ENCODE data around the gene XRN2. TPM values are rescaled to one million over a fixed set of nuclear protein-coding genes. Genes with fewer than 3 reads are reported as not detected.
A peak's percentile ranks its signal among the peaks of the same experiment; 100 is the strongest.

The XRN2 gene
- total and polyA plus RNA-seq, 2 of the 13 experiments (the other 11 are each of a cell fraction or from before 2014, with no cell fraction given): 90.3 to 171 TPM

- Histone ChIP-seq H3K79me2 (ENCODE audit: insufficient read depth, low read length) (no peaks in the 10 kb centered on the region), H3K4me1 (ENCODE audit: insufficient read depth, low read length) (no peaks in the 10 kb centered on the region), H3K27ac (ENCODE audit: extremely low read length, insufficient read depth, low read length) (no peak overlapping the region), H3K27me3 (ENCODE audit: control insufficient read depth in 1 of 2, insufficient read depth in 2 of 2, low read length in 2 of 2) (no peaks in the 10 kb centered on the region), H3K36me3 (replicated peaks in 1 of 2; ENCODE audit: control insufficient read depth in 1 of 2, insufficient read depth in 2 of 2, low read length in 2 of 2) (peaks cover 25 to 83% of the 10 kb centered on the region in 2 experiments), H4K20me1 (ENCODE audit: insufficient read depth, low read length) (no peaks in the 10 kb centered on the region), H3K4me3 (replicated peaks in 1 of 3; ENCODE audit: insufficient read depth in 1 of 3, low read depth in 2 of 3, low read length in 3 of 3) (no peak overlapping the region), H3K9me3 (ENCODE audit: low read length) (no peaks in the 10 kb centered on the region), H2AFZ (ENCODE audit: low read length) (no peak overlapping the region), H3K4me2 (ENCODE audit: low read depth, low read length) (no peak overlapping the region), H3K9ac (ENCODE audit: insufficient read depth, low read depth, low read length) (no peak overlapping the region)
- no peak for ATAC-seq
- TF ChIP-seq KAT2B (IDR thresholded peaks at IDR 0.05; ENCODE audit: borderline replicate concordance, low read depth, low read length) (peak; percentile 85; the same call in 1 of the 2 replicates), NAIF1 (CRISPR knock-in tag; IDR thresholded peaks at IDR 0.05; ENCODE audit: borderline replicate concordance) (no peak), U2AF1 (optimal IDR thresholded peaks at IDR 0.05; ENCODE audit: low read depth, low read length) (no peak), ONECUT2 (CRISPR knock-in tag; IDR thresholded peaks at IDR 0.05) (peak; percentile 64; the same call in 1 of the 2 replicates)
- DNase-seq (ENCODE audit: low spot score): no peak
- POLR2A ChIA-PET: no interaction called here
- CTCF ChIA-PET (ENCODE audit: low intra/inter-chr PET ratio, low total read pairs): no interaction called here
- WGBS (ENCODE audit: low lambda C conversion rate): 94% methylated on average over 5 of the region's 5 CpGs
- intact Hi-C loops (cut with micrococcal nuclease; ENCODE audit: unreplicated experiment): loop anchor here (5.0 kb wide), 1 partner anchor 147 kb away; no protein-coding TSS in a partner anchor
- no TSS peak for BruUV-seq (replicated peaks)
- in situ Hi-C loops (cut with HindIII; ENCODE audit: extremely low pct_ligation_motif_present, low pct_unique_long_range_greater_than_20kb): no loop called here
- no peak for FAIRE-seq
These were observed 81.3 kb downstream of the XRN2 start for GRCh38 chr20:21384308-21384892.

DNA sequence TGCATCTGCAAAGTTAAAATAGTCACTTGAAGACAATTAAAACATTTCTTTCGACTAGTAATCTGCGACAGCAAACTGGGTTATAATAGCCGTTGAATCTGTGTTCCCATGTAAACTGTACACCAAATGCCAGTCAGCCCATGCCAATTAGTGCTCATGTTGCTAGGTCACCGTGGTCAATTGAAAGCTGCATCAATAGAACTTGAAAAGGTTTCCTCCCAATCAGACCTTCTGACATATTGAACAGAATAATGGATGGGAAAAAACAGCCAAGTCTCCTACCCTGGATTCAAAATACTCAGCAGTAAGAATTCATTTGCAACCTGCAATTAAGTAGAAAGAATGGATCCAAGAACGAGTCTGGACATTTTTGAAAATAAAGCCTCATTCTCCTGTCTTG, 83.0 kb downstream of the XRN2 start:
- H3K4me1 ChIP-seq (ENCODE audit: insufficient read depth, low read length): no peaks in the 10 kb centered on the region
- H3K9ac ChIP-seq (ENCODE audit: insufficient read depth, low read depth, low read length): no peak overlapping the region
- FAIRE-seq (no peak), DNase-seq (ENCODE audit: low spot score) (no peak), ATAC-seq (no peak)
- no TSS peak for BruUV-seq (replicated peaks)
- H3K4me3 ChIP-seq (replicated peaks in 1 of 3; ENCODE audit: insufficient read depth in 1 of 3, low read depth in 2 of 3, low read length in 3 of 3): no peak overlapping the region
- no peaks in the 10 kb centered on the region for H3K9me3 ChIP-seq (ENCODE audit: low read length)
- in situ Hi-C loops (cut with HindIII; ENCODE audit: extremely low pct_ligation_motif_present, low pct_unique_long_range_greater_than_20kb): no loop called here
- ChIA-PET POLR2A (no interaction called here), CTCF (ENCODE audit: low intra/inter-chr PET ratio, low total read pairs) (no interaction called here)
- 97% methylated on average over 5 of the region's 5 CpGs for WGBS (ENCODE audit: low lambda C conversion rate)
- no peaks in the 10 kb centered on the region for H4K20me1 ChIP-seq (ENCODE audit: insufficient read depth, low read length)
- 0 out of 2 replicates have a peak, but pooled peaks have one; percentile 27 for TF ChIP-seq YEATS4 (CRISPR knock-in tag; IDR thresholded peaks at IDR 0.05; ENCODE audit: borderline replicate concordance)
- TF ChIP-seq ARNT2 (CRISPR knock-in tag; IDR thresholded peaks at IDR 0.05; ENCODE audit: low read depth): no peak
- TF ChIP-seq ZNF772 (CRISPR knock-in tag; IDR thresholded peaks at IDR 0.05): no peak
- no peak for TF ChIP-seq ZBTB37 (CRISPR knock-in tag; IDR thresholded peaks at IDR 0.05)
- TF ChIP-seq ZNF292 (CRISPR knock-in tag; IDR thresholded peaks at IDR 0.05; ENCODE audit: borderline replicate concordance, low read depth): no peak
- peaks cover 22 to 75% of the 10 kb centered on the region in 2 experiments for H3K36me3 ChIP-seq (replicated peaks in 1 of 2; ENCODE audit: control insufficient read depth in 1 of 2, insufficient read depth in 2 of 2, low read length in 2 of 2)
- no peak overlapping the region for H2AFZ ChIP-seq (ENCODE audit: low read length)
- intact Hi-C loops (cut with micrococcal nuclease; ENCODE audit: unreplicated experiment): no loop called here
- no peaks in the 10 kb centered on the region for H3K27me3 ChIP-seq (ENCODE audit: control insufficient read depth in 1 of 2, insufficient read depth in 2 of 2, low read length in 2 of 2)
- H3K4me2 ChIP-seq (ENCODE audit: low read depth, low read length): no peak overlapping the region
- H3K79me2 ChIP-seq (ENCODE audit: insufficient read depth, low read length): no peaks in the 10 kb centered on the region
- no peak overlapping the region for H3K27ac ChIP-seq (ENCODE audit: extremely low read length, insufficient read depth, low read length)

Data from HepG2 (cell line).